ENCODE results near the gene STX16.
A peak's percentile ranks its signal among the peaks of the same experiment; 100 is the strongest.

The STX16 gene

GRCh38 chr20:58650776-58651558 is at the start of gene STX16:
Gene STX16 (plus strand): TSS chr20:58651283. CDS start chr20:58652007, 724 bp downstream.
- DNase-seq (ENCODE audit: low read depth in 2 of 2), result peak; percentile 72 to 77

GRCh38 chr20:58602124-58602523 is 49.0 kb upstream of the STX16 start:
- no peak for DNase-seq (ENCODE audit: low read depth in 2 of 2)

- no peak for DNase-seq (ENCODE audit: low read depth in 2 of 2)
These were observed 47.4 kb upstream of the STX16 start for GRCh38 chr20:58603721-58604120.

- DNase-seq (ENCODE audit: low read depth in 2 of 2), result no peak
These were observed 46.8 kb upstream of the STX16 start for GRCh38 chr20:58604128-58604881.

- DNase-seq (ENCODE audit: low read depth in 2 of 2), result no peak
These were observed 45.6 kb upstream of the STX16 start for GRCh38 chr20:58605292-58606065.

- DNase-seq (ENCODE audit: low read depth in 2 of 2), result no peak
These were observed 44.9 kb upstream of the STX16 start for GRCh38 chr20:58606184-58606583.

- no peak for DNase-seq (ENCODE audit: low read depth in 2 of 2)
These were observed 42.8 kb upstream of the STX16 start for GRCh38 chr20:58608096-58608840.

GRCh38 chr20:58609026-58609425 is 42.1 kb upstream of the STX16 start:
- DNase-seq (ENCODE audit: low read depth in 2 of 2), result no peak

- no peak for DNase-seq (ENCODE audit: low read depth in 2 of 2)
These were observed 40.8 kb upstream of the STX16 start for GRCh38 chr20:58610071-58610800.

- no peak for DNase-seq (ENCODE audit: low read depth in 2 of 2)
These were observed 40.3 kb upstream of the STX16 start for GRCh38 chr20:58610811-58611210.

- DNase-seq (ENCODE audit: low read depth in 2 of 2), result no peak
These were observed 39.6 kb upstream of the STX16 start for GRCh38 chr20:58611236-58612030.

GRCh38 chr20:58612121-58612691 is 38.9 kb upstream of the STX16 start:
- no peak for DNase-seq (ENCODE audit: low read depth in 2 of 2)

- no peak for DNase-seq (ENCODE audit: low read depth in 2 of 2)
These were observed 37.8 kb upstream of the STX16 start for GRCh38 chr20:58613061-58613854.

- no peak for DNase-seq (ENCODE audit: low read depth in 2 of 2)
These were observed 36.7 kb upstream of the STX16 start for GRCh38 chr20:58614366-58614765.

- no peak for DNase-seq (ENCODE audit: low read depth in 2 of 2)
These were observed 35.9 kb upstream of the STX16 start for GRCh38 chr20:58614984-58615760.

- no peak for DNase-seq (ENCODE audit: low read depth in 2 of 2)
These were observed 34.7 kb upstream of the STX16 start for GRCh38 chr20:58616411-58616810.

GRCh38 chr20:58617158-58617557 is 33.9 kb upstream of the STX16 start:
- no peak for DNase-seq (ENCODE audit: low read depth in 2 of 2)
